B cell (primary cell): ENCODE measurements around the gene KLHL2. TPM values are rescaled to one million over a fixed set of nuclear protein-coding genes. Genes with fewer than 3 reads are reported as not detected.

Experiments used
- ATAC-seq: fragments of 200-7000 bp; cut with Tn5 transposase; one replicate; pipeline ENCODE4 v1.10.0; 2021; ENCODE audit warnings: low read depth, mild to moderate bottlenecking, moderate number of reproducible peaks, moderate library complexity
- CTCF ChIA-PET: fragments of 350-600 bp; sonication (Branson Sonifier 250); formaldehyde crosslinking; loops from one replicate; lab custom pipeline; 2021; ENCODE audit warnings: antibody characterized with exemption, inconsistent platforms; lab: Charles Lee
- POLR2A ChIA-PET: fragments of 350-600 bp; sonication (Branson Sonifier 250); formaldehyde crosslinking; loops from one replicate; lab custom pipeline; 2021; ENCODE audit warnings: antibody characterized with exemption; lab: Charles Lee
- DNase-seq: peaks from one replicate; pipeline ENCODE4 v3.0.0; 2013
- H2AFZ ChIP-seq: 2 replicates; pipeline ENCODE4 v1.6.1; 2012; ENCODE audit warnings: mild to moderate bottlenecking, low read depth, low read length; ENCODE audit not compliant: insufficient read depth, poor library complexity, severe bottlenecking
- H3K27ac ChIP-seq, 2 donors: 1 replicate in 1 of 2; 2 replicates in 1 of 2; pipeline ENCODE4 v1.5.1; 2012 to 2013; ENCODE audit warnings: low read length in 2 of 2, mild to moderate bottlenecking in 2 of 2, moderate library complexity in 1 of 2
- H3K27me3 ChIP-seq, 4 experiments: fragments of 200-600 bp in 1 of 4; sonication (generic) in 1 of 4; replicated peaks in 1 of 4; 1 replicate in 2 of 4; 2 replicates in 2 of 4; pipeline versions ENCODE4 v1.6.1 to v1.7.0; 2013 to 2016; ENCODE audit warnings: low read length in 3 of 4, mild to moderate bottlenecking in 2 of 4, mixed read lengths in 1 of 4, moderate library complexity in 1 of 4; ENCODE audit not compliant: insufficient read depth in 4 of 4, control insufficient read depth in 3 of 4; ENCODE audit errors: control extremely low read depth in 1 of 4
- H3K36me3 ChIP-seq, 2 experiments: replicated peaks in 1 of 2; 1 replicate in 1 of 2; 2 replicates in 1 of 2; pipeline versions ENCODE4 v1.6.1 to v1.7.1; 2013; ENCODE audit warnings: low read length in 1 of 2; ENCODE audit not compliant: insufficient read depth in 2 of 2, control insufficient read depth in 1 of 2; ENCODE audit errors: control extremely low read depth in 1 of 2, extremely low read depth in 1 of 2
- H3K4me1 ChIP-seq, 2 donors: fragments of 200-600 bp in 1 of 2; sonication (generic) in 1 of 2; 1 replicate in 1 of 2; 2 replicates in 1 of 2; pipeline versions ENCODE4 v1.5.1 to v1.6.1; 2013 to 2017; ENCODE audit warnings: low read length in 2 of 2; ENCODE audit not compliant: control insufficient read depth in 2 of 2, insufficient read depth in 2 of 2
- H3K4me2 ChIP-seq: replicated peaks from 2 replicates; pipeline ENCODE3; 2012; ENCODE audit warnings: mild to moderate bottlenecking, low read depth, low read length; ENCODE audit not compliant: poor library complexity, severe bottlenecking
- H3K4me3 ChIP-seq, 5 experiments: fragments of 200-600 bp in 1 of 5; sonication (generic) in 1 of 5; 1 replicate in 3 of 5; 2 replicates in 2 of 5; pipeline versions ENCODE4 v1.5.1 to v1.7.0; 2011 to 2016; ENCODE audit warnings: low read length in 4 of 5, mild to moderate bottlenecking in 4 of 5, low read depth in 2 of 5, control low read depth in 1 of 5, moderate library complexity in 1 of 5; ENCODE audit not compliant: insufficient read depth in 1 of 5; ENCODE audit errors: control extremely low read depth in 1 of 5, extremely low read depth in 1 of 5
- H3K79me2 ChIP-seq: fragments of 200-600 bp; sonication (generic); one replicate; pipeline ENCODE4 v1.6.0; 2016; ENCODE audit warnings: low read length; ENCODE audit not compliant: control insufficient read depth, insufficient read depth
- H3K9ac ChIP-seq: fragments of 200-600 bp; sonication (generic); 2 replicates; pipeline ENCODE4 v1.6.1; 2017; ENCODE audit warnings: mild to moderate bottlenecking, low read length, moderate library complexity
- H3K9me3 ChIP-seq, 3 donors: one replicate each; pipeline versions ENCODE4 v1.6.1 to v1.7.1; 2013; ENCODE audit warnings: low read length in 2 of 3; ENCODE audit not compliant: control insufficient read depth in 2 of 3, insufficient read depth in 1 of 3; ENCODE audit errors: control extremely low read depth in 1 of 3
- H4K20me1 ChIP-seq: 2 replicates; pipeline ENCODE4 v1.6.0; 2012; ENCODE audit warnings: mild to moderate bottlenecking, low read length; ENCODE audit not compliant: insufficient read depth, control insufficient read depth, poor library complexity, severe bottlenecking
- H3K27ac Mint-ChIP-seq: one replicate; pipeline ENCODE4 v1.8.0; 2021; ENCODE audit warnings: mixed read lengths
- H3K27me3 Mint-ChIP-seq: one replicate; pipeline ENCODE4 v1.8.0; 2021; ENCODE audit warnings: mixed read lengths
- H3K4me1 Mint-ChIP-seq: one replicate; pipeline ENCODE4 v1.8.0; 2021; ENCODE audit warnings: mixed read lengths
- H3K4me3 Mint-ChIP-seq: one replicate; pipeline ENCODE4 v1.8.0; 2021; ENCODE audit warnings: mixed read lengths
- H3K9me3 Mint-ChIP-seq: one replicate; pipeline ENCODE4 v1.8.0; 2022; ENCODE audit warnings: mixed read lengths; ENCODE audit not compliant: insufficient read depth
- CTCF ChIP-seq: fragments of 200-600 bp; IDR thresholded peaks from one replicate; pipeline ENCODE4 v1.8.0; 2022; ENCODE audit warnings: antibody characterized with exemption, mild to moderate bottlenecking
- EZH2 ChIP-seq: IDR thresholded peaks from 2 replicates; pipeline ENCODE4 v1.6.1; 2012; ENCODE audit warnings: borderline replicate concordance, low read depth, mild to moderate bottlenecking, moderate library complexity, low read length; ENCODE audit not compliant: insufficient read depth, poor library complexity, severe bottlenecking
- WGBS: methylation state at CpG from one replicate; pipeline ENCODE4 v1.1.5; 2013; ENCODE audit warnings: missing lambda C conversion rate; ENCODE audit not compliant: insufficient coverage; 5-methylcytosine and 5-hydroxymethylcytosine counted together
- intact Hi-C: fragments of 100-400 bp; cut with micrococcal nuclease; formaldehyde crosslinking; loops from one replicate; pipeline ENCODE4 v1.10.0; 2022
- polyA plus RNA-seq: library from polyadenylated mRNA; depleted of rRNA; stranded (reverse); fragments of >200 nt; gene quantifications from 2 replicates; pipeline ENCODE4 v1.2.3, GENCODE V29; 2012
- total RNA-seq, 2 donors: library from RNA; stranded (reverse); fragments of 120-200 nt in 1 of 2; gene quantifications; 1 replicate in 1 of 2; 2 replicates in 1 of 2; pipeline versions ENCODE4 v1.2.3 to v1.2.4, GENCODE V29; 2013 to 2022

Gene KLHL2
- total and polyA plus RNA-seq, 2 donors (not counting 1 experiment from before 2014, with no cell fraction given) = 7.8 to 77.5 TPM

GRCh38 chr4:165330071-165330470 is 122.7 kb downstream of the KLHL2 start:
- intact Hi-C loops = no loop called here
- Histone ChIP-seq H3K79me2 (peaks cover 64% of the 10 kb centered on the region), H3K9ac (no peak overlapping the region), H3K36me3 (peaks cover 2 to 5% of the 10 kb centered on the region in 2 experiments), H3K4me3 (no peak overlapping the region), H2AFZ (no peak overlapping the region), H3K4me2 (no peak overlapping the region), H4K20me1 (peaks cover 19% of the 10 kb centered on the region), H3K4me1 (peaks cover 22 to 28% of the 10 kb centered on the region in 2 donors), H3K9me3 (no peaks in the 10 kb centered on the region), H3K27ac (no peak overlapping the region), H3K27me3 (no peaks in the 10 kb centered on the region)
- ChIA-PET CTCF (interaction anchor here (0.7 to 1.3 kb wide), 2 partner anchors 199 to 217 kb away, joined by 3 to 4 read pairs; partner anchors contain the start of gene TMEM192), POLR2A (no interaction called here)
- TF ChIP-seq CTCF (no peak), EZH2 (no peak)
- 100% methylated on average over 1 of the region's 2 CpGs for WGBS
- ATAC-seq (no peak), DNase-seq (no peak)
- Mint-ChIP-seq H3K4me1 (peaks cover 35% of the 10 kb centered on the region), H3K9me3 (no peaks in the 10 kb centered on the region), H3K4me3 (no peak overlapping the region), H3K27me3 (no peaks in the 10 kb centered on the region), H3K27ac (no peak overlapping the region)

- Histone ChIP-seq H3K9ac (no peak overlapping the region), H3K9me3 (no peaks in the 10 kb centered on the region), H3K36me3 (peaks cover 2 to 11% of the 10 kb centered on the region in 2 experiments), H3K4me3 (no peak overlapping the region), H3K4me1 (peaks cover 22 to 28% of the 10 kb centered on the region in 2 donors), H3K4me2 (no peak overlapping the region), H2AFZ (no peak overlapping the region), H3K27me3 (no peaks in the 10 kb centered on the region), H3K79me2 (peaks cover 66% of the 10 kb centered on the region), H4K20me1 (peaks cover 20% of the 10 kb centered on the region), H3K27ac (no peak overlapping the region)
- Mint-ChIP-seq H3K9me3 (no peaks in the 10 kb centered on the region), H3K27ac (no peak overlapping the region), H3K27me3 (no peaks in the 10 kb centered on the region), H3K4me3 (no peak overlapping the region), H3K4me1 (peaks cover 31% of the 10 kb centered on the region)
- TF ChIP-seq EZH2 = no peak
- TF ChIP-seq CTCF = no peak
- ATAC-seq (no peak), DNase-seq (no peak)
- 100% methylated on average over 3 of the region's 5 CpGs for WGBS
- ChIA-PET CTCF (interaction anchor here (1.3 kb wide), 1 partner anchor 199 kb away, joined by 4 read pairs; no protein-coding TSS in a partner anchor), POLR2A (no interaction called here)
- intact Hi-C loops = no loop called here
These were observed 123.3 kb downstream of the KLHL2 start for GRCh38 chr4:165330666-165331065.
